Uterus (tissue), 4 donors: ENCODE data around the gene FLT1. TPM values are rescaled to one million over a fixed set of nuclear protein-coding genes. Genes with fewer than 3 reads are reported as not detected.

Experiments used
- DNase-seq, 2 donors: peaks; one replicate each; pipeline ENCODE4 v3.0.0-alpha.2; 2019 to 2020
- H3K27ac ChIP-seq, 2 donors: fragments of 200-600 bp; sonication (generic); 1 replicate in 1 of 2; 2 replicates in 1 of 2; pipeline ENCODE4 v1.5.1; 2016 to 2018
- H3K27me3 ChIP-seq, 2 donors: fragments of 200-600 bp; sonication (generic); one replicate each; pipeline ENCODE4 v1.5.1; 2018 to 2019; ENCODE audit warnings: control low read depth in 1 of 2
- H3K36me3 ChIP-seq, 2 donors: fragments of 200-600 bp; sonication (generic); one replicate each; pipeline ENCODE4 v1.5.1; 2019; ENCODE audit warnings: control low read depth in 1 of 2
- H3K4me1 ChIP-seq, 2 donors: fragments of 200-600 bp; sonication (generic); one replicate each; pipeline ENCODE4 v1.5.1; 2018 to 2019; ENCODE audit warnings: control low read depth in 1 of 2
- H3K4me3 ChIP-seq, 2 donors: fragments of 200-600 bp; sonication (generic); 1 replicate in 1 of 2; 2 replicates in 1 of 2; pipeline ENCODE4 v1.5.1; 2018 to 2019; ENCODE audit warnings: mild to moderate bottlenecking in 1 of 2
- H3K9me3 ChIP-seq, 2 donors: fragments of 200-600 bp; sonication (generic); one replicate each; pipeline ENCODE4 v1.5.1; 2019; ENCODE audit warnings: control low read depth in 1 of 2
- POLR2A ChIP-seq, 2 donors: fragments of 450-650 bp; IDR thresholded peaks; one replicate each; pipeline ENCODE4 v1.6.1; 2016; ENCODE audit warnings: antibody characterized with exemption in 2 of 2, mild to moderate bottlenecking in 1 of 2, moderate library complexity in 1 of 2
- intact Hi-C: fragments of 100-400 bp; cut with DNase I; formaldehyde crosslinking; loops from one replicate; pipeline ENCODE4 v1.15.1; 2023; ENCODE audit warnings: low total_unique reads
- total RNA-seq, 4 donors: library from RNA; depleted of rRNA in 3 of 4; stranded (reverse); fragments of >200 nt in 3 of 4; gene quantifications; one replicate each; pipeline versions ENCODE4 v1.1.0 to v1.2.4, GENCODE V29; 2014 to 2023
- TF ChIP-seq, protein P1 (sequence below), 4 experiments: fragments of 200-600 bp in 2 of 4; fragments of 450-650 bp in 2 of 4; sonication (generic) in 2 of 4; IDR thresholded peaks; one replicate each; pipeline ENCODE4 v1.5.1; 2016 to 2019; ENCODE audit warnings: antibody characterized with exemption in 4 of 4, mild to moderate bottlenecking in 2 of 4, moderate library complexity in 1 of 4
- donor health status: DM: yes; HTN: yes; CAD: no.

FLT1 gene
- total RNA-seq, 4 donors from 2014 or later = 53.2 to 95.3 (median 62.0) TPM

DNA sequence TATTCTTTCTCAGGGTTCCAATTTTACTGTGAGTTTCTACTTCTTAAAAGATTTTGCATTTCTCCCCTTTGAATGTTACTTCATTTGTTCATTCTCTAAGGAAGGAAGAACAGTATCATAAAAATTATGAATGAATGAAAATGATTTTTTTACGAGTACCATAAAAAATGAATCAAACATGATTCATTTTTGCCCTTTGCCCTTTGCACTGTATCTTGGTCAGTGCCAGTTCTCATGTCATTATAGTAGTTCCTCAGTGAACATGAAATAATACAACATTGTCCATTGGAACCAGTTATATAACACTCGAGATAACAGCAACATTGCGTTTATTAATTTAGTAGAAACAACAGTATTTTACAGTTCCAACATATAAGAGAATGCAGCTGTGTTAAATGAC lies 28.8 kb downstream of the FLT1 start:
- TF ChIP-seq, protein P1, sequence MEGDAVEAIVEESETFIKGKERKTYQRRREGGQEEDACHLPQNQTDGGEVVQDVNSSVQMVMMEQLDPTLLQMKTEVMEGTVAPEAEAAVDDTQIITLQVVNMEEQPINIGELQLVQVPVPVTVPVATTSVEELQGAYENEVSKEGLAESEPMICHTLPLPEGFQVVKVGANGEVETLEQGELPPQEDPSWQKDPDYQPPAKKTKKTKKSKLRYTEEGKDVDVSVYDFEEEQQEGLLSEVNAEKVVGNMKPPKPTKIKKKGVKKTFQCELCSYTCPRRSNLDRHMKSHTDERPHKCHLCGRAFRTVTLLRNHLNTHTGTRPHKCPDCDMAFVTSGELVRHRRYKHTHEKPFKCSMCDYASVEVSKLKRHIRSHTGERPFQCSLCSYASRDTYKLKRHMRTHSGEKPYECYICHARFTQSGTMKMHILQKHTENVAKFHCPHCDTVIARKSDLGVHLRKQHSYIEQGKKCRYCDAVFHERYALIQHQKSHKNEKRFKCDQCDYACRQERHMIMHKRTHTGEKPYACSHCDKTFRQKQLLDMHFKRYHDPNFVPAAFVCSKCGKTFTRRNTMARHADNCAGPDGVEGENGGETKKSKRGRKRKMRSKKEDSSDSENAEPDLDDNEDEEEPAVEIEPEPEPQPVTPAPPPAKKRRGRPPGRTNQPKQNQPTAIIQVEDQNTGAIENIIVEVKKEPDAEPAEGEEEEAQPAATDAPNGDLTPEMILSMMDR (IDR thresholded peaks at IDR 0.05) = no peak
- TF ChIP-seq POLR2A (IDR thresholded peaks at IDR 0.05) = no peak
- intact Hi-C loops = no loop called here

DNA sequence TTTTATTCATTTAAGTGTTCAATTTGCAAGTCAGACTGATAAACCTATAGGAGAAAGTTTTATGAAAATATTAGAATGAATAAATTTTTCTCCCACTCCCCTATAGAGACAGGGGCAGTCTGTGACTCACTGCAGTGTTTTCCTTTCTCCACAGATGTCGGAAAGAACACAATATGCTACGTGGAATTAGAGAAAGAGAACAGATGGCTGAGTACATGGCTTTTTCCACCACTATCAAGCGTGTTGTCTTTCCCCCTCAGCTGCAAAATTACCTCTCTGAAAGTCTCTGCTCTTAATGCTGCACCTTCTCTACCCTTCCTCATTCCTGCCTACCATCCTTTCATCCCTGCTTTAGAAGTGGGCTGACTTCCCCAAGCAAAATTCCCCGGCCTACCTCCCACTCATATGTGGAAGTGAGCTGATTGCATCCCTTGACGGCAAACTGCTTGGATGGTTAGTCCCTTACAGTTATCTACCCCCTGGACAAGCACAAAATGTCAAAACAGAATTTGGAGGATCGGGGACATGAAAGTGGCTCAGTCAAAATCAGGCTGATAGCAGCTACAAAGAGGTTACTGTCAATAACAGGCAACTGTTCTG lies 30.0 kb downstream of the FLT1 start:
- intact Hi-C loops = no loop called here
- H3K4me1 ChIP-seq = no peaks in the 10 kb centered on the region
- H3K36me3 ChIP-seq = no peaks in the 10 kb centered on the region
- DNase-seq = no peak
- H3K4me3 ChIP-seq = no peak overlapping the region
- no peak overlapping the region for H3K27ac ChIP-seq
- no peaks in the 10 kb centered on the region for H3K27me3 ChIP-seq
- H3K9me3 ChIP-seq = no peaks in the 10 kb centered on the region
- TF ChIP-seq POLR2A (IDR thresholded peaks at IDR 0.05) = no peak
- TF ChIP-seq, protein P1 (IDR thresholded peaks at IDR 0.05) = no peak

More for the DNA sequence above, 28.8 kb downstream of the FLT1 start:
- Histone ChIP-seq H3K27me3 (no peaks in the 10 kb centered on the region), H3K36me3 (no peaks in the 10 kb centered on the region), H3K27ac (no peak overlapping the region), H3K4me1 (no peaks in the 10 kb centered on the region), H3K4me3 (no peak overlapping the region), H3K9me3 (no peaks in the 10 kb centered on the region)
- DNase-seq = no peak

DNA sequence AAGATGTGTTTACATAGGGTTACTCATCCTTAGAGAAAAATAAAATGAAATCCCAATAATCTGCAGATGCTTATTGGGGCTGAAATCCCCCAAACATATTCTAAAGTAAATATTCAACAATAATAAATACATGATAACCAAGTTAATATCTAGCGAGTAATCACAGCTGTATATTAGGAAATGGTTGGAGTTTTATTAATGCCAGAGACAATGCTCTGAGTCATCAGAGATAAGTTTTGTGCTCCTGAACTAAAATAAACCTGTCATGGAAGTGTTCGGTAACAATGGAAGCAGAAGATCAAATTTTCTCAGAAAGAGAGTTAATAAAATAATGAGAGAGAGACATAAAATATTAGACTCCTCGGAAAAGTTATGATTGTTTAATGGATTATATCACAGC lies 31.4 kb downstream of the FLT1 start:
- Histone ChIP-seq H3K9me3 (no peaks in the 10 kb centered on the region), H3K27me3 (no peaks in the 10 kb centered on the region), H3K27ac (no peak overlapping the region), H3K4me3 (no peak overlapping the region), H3K4me1 (no peaks in the 10 kb centered on the region), H3K36me3 (no peaks in the 10 kb centered on the region)
- intact Hi-C loops = no loop called here
- TF ChIP-seq, protein P1 (IDR thresholded peaks at IDR 0.05) = no peak
- no peak for TF ChIP-seq POLR2A (IDR thresholded peaks at IDR 0.05)
- DNase-seq = no peak

DNA sequence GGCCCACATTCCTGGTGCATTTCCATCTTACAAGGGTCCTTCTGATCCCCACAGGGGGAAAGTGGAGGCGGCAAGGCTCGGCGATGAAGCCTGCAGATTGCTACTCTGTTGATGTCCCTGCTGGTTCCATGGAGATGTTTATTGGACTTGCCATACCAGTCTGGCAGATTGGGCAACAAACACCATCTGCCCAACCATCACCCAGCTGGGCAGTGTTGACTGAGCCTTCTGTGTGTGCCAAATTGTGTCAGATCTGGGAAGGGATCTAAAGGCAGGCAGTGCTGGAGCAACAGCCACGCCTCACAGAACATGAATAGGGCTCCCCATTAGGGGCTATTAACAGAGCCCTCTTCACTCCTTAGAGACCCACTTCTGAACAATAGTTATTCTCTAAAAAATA lies 35.0 kb downstream of the FLT1 start:
- Histone ChIP-seq H3K36me3 (no peaks in the 10 kb centered on the region), H3K4me1 (no peaks in the 10 kb centered on the region), H3K4me3 (no peak overlapping the region), H3K27me3 (no peaks in the 10 kb centered on the region), H3K9me3 (no peaks in the 10 kb centered on the region), H3K27ac (no peak overlapping the region)
- intact Hi-C loops = no loop called here
- no peak for TF ChIP-seq POLR2A (IDR thresholded peaks at IDR 0.05)
- TF ChIP-seq, protein P1 (IDR thresholded peaks at IDR 0.05) = no peak
- no peak for DNase-seq

DNA sequence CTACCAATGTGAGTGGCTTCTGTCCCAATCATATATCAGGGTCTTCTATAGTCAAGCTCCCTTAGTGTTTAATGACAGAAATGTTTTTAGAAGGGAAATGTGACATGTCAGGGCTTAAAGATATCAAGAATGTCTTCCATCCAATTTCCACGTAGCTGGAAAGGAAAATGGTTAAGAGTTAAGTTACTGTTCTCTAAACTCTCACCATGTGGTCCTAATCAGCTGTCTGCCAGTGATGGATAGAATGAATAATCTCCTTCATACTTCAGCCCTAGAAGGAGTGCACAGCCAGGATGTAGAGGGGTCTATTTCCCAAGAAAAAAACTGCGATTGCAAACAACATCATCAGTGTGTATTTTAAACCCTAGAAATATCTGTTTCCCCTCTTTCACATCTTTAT lies 36.3 kb downstream of the FLT1 start:
- Histone ChIP-seq H3K27me3 (no peaks in the 10 kb centered on the region), H3K27ac (no peak overlapping the region), H3K4me1 (no peaks in the 10 kb centered on the region), H3K36me3 (no peaks in the 10 kb centered on the region), H3K4me3 (no peak overlapping the region), H3K9me3 (no peaks in the 10 kb centered on the region)
- intact Hi-C loops = no loop called here
- TF ChIP-seq, protein P1 (IDR thresholded peaks at IDR 0.05) = no peak
- TF ChIP-seq POLR2A (IDR thresholded peaks at IDR 0.05) = no peak
- DNase-seq = no peak
